ENCODE data around the gene ACKR3. TPM values are rescaled to one million over a fixed set of nuclear protein-coding genes. Genes with fewer than 3 reads are reported as not detected.

ACKR3 gene
- total RNA-seq, 1 experiment from 2014 or later: 3.9 TPM

DNA sequence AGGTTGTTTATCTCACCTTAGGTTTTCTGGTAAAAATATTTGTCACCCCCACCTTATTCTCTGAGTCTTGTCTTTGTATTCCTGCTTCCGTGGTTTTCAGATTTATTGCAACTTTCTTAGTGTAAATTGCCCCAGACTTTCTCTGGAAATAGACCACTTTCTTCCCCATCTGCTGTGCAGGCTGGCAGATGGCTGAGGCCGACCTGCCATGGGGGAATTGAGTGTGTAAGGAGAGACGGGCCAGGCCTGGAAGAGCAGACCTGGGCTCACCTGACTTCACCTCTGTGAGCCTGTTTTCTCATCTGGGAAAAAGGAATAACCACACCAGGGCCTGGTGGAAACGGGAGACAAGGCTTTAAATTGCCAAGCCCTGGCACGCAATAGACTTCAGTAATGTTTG lies 44.9 kb downstream of the ACKR3 start:
- H3K9me3 ChIP-seq: no peaks in the 10 kb centered on the region
- H3K27me3 ChIP-seq (replicated peaks; ENCODE audit: control insufficient read depth, insufficient read depth, low read length): no peaks in the 10 kb centered on the region
- no peaks in the 10 kb centered on the region for H3K4me1 Mint-ChIP-seq (ENCODE audit: low read depth, unreplicated experiment)
- no peaks in the 10 kb centered on the region for H3K36me3 ChIP-seq (ENCODE audit: control insufficient read depth, insufficient read depth, low read length)
- no TSS peak for BruUV-seq (replicated peaks)
- no peak for DNase-seq
- no peak overlapping the region for H3K27ac Mint-ChIP-seq (ENCODE audit: unreplicated experiment)
- H3K4me3 ChIP-seq (ENCODE audit: low read depth, low read length): no peak overlapping the region
- H3K4me3 Mint-ChIP-seq (ENCODE audit: unreplicated experiment): no peak overlapping the region
- H3K9me3 Mint-ChIP-seq (ENCODE audit: unreplicated experiment): no peaks in the 10 kb centered on the region
- H3K4me1 ChIP-seq: no peaks in the 10 kb centered on the region
- ChIA-PET CTCF (no interaction called here), POLR2A (no interaction called here)
- intact Hi-C loops (cut with micrococcal nuclease; ENCODE audit: unreplicated experiment): no loop called here
- H3K27me3 Mint-ChIP-seq (ENCODE audit: insufficient read depth, unreplicated experiment): peaks cover 5% of the 10 kb centered on the region
- TF ChIP-seq, protein P1, sequence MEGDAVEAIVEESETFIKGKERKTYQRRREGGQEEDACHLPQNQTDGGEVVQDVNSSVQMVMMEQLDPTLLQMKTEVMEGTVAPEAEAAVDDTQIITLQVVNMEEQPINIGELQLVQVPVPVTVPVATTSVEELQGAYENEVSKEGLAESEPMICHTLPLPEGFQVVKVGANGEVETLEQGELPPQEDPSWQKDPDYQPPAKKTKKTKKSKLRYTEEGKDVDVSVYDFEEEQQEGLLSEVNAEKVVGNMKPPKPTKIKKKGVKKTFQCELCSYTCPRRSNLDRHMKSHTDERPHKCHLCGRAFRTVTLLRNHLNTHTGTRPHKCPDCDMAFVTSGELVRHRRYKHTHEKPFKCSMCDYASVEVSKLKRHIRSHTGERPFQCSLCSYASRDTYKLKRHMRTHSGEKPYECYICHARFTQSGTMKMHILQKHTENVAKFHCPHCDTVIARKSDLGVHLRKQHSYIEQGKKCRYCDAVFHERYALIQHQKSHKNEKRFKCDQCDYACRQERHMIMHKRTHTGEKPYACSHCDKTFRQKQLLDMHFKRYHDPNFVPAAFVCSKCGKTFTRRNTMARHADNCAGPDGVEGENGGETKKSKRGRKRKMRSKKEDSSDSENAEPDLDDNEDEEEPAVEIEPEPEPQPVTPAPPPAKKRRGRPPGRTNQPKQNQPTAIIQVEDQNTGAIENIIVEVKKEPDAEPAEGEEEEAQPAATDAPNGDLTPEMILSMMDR (IDR thresholded peaks at IDR 0.05; ENCODE audit: insufficient read depth in 1 of 2, low read depth in 1 of 2, low read length in 1 of 2, severe bottlenecking in 1 of 2, unreplicated experiment in 1 of 2): no peak
- H3K36me3 Mint-ChIP-seq (ENCODE audit: insufficient read depth, unreplicated experiment): no peaks in the 10 kb centered on the region

DNA sequence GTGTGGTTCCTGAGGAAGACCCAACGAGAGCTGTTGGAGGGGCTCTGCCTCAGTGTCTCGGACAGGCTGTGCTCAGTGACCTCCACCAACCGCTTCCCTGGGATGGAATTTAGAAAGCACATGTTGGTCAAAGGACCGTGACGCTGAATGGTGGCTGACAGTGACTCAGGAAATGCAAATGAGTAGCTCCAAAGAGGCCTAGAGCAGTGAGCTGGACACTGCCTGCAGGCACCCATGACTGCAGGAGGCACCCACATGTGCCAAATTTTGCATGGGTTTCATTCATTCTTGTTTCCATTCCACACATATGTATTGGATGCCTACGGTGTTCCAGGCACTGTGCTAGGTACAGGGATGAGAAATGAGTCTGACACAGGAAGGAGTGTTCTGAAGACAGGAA lies 46.4 kb downstream of the ACKR3 start:
- no peak overlapping the region for H3K27ac Mint-ChIP-seq (ENCODE audit: unreplicated experiment)
- ChIA-PET CTCF (no interaction called here), POLR2A (no interaction called here)
- Histone ChIP-seq H3K4me3 (ENCODE audit: low read depth, low read length) (no peak overlapping the region), H3K27me3 (replicated peaks; ENCODE audit: control insufficient read depth, insufficient read depth, low read length) (no peaks in the 10 kb centered on the region), H3K36me3 (ENCODE audit: control insufficient read depth, insufficient read depth, low read length) (no peaks in the 10 kb centered on the region), H3K9me3 (no peaks in the 10 kb centered on the region), H3K4me1 (no peaks in the 10 kb centered on the region)
- intact Hi-C loops (cut with micrococcal nuclease; ENCODE audit: unreplicated experiment): no loop called here
- BruUV-seq (replicated peaks): no TSS peak
- no peak overlapping the region for H3K4me3 Mint-ChIP-seq (ENCODE audit: unreplicated experiment)
- TF ChIP-seq, protein P1 (IDR thresholded peaks at IDR 0.05; ENCODE audit: insufficient read depth in 1 of 2, low read depth in 1 of 2, low read length in 1 of 2, severe bottlenecking in 1 of 2, unreplicated experiment in 1 of 2): no peak
- H3K36me3 Mint-ChIP-seq (ENCODE audit: insufficient read depth, unreplicated experiment): no peaks in the 10 kb centered on the region
- no peaks in the 10 kb centered on the region for H3K9me3 Mint-ChIP-seq (ENCODE audit: unreplicated experiment)
- H3K4me1 Mint-ChIP-seq (ENCODE audit: low read depth, unreplicated experiment): no peaks in the 10 kb centered on the region
- DNase-seq: no peak
- peaks cover 5% of the 10 kb centered on the region for H3K27me3 Mint-ChIP-seq (ENCODE audit: insufficient read depth, unreplicated experiment)

DNA sequence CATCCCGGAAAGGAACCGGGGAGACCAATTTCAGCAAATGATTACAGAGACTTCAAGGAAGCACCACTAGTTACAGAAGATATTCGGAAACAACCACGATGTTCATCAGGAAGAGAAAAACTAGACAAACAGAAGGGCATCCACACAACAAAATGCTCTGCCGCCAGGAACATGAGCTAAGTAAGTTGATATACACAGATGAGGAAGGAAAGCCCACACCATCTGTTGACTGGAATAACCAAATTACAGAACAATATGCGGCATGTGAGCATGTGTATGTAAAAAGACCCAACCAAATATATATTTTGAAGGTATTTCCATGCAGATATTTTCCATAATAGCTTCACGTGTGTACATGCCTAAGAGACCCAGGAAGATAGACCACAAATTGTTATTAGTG lies 47.0 kb downstream of the ACKR3 start:
- ChIA-PET CTCF (no interaction called here), POLR2A (no interaction called here)
- Mint-ChIP-seq H3K9me3 (ENCODE audit: unreplicated experiment) (no peaks in the 10 kb centered on the region), H3K4me1 (ENCODE audit: low read depth, unreplicated experiment) (no peaks in the 10 kb centered on the region), H3K27me3 (ENCODE audit: insufficient read depth, unreplicated experiment) (peaks cover 5% of the 10 kb centered on the region), H3K36me3 (ENCODE audit: insufficient read depth, unreplicated experiment) (no peaks in the 10 kb centered on the region), H3K27ac (ENCODE audit: unreplicated experiment) (no peak overlapping the region), H3K4me3 (ENCODE audit: unreplicated experiment) (no peak overlapping the region)
- TF ChIP-seq, protein P1 (IDR thresholded peaks at IDR 0.05; ENCODE audit: insufficient read depth in 1 of 2, low read depth in 1 of 2, low read length in 1 of 2, severe bottlenecking in 1 of 2, unreplicated experiment in 1 of 2): no peak
- Histone ChIP-seq H3K9me3 (no peaks in the 10 kb centered on the region), H3K4me1 (no peaks in the 10 kb centered on the region), H3K27me3 (replicated peaks; ENCODE audit: control insufficient read depth, insufficient read depth, low read length) (no peaks in the 10 kb centered on the region), H3K4me3 (ENCODE audit: low read depth, low read length) (no peak overlapping the region), H3K36me3 (ENCODE audit: control insufficient read depth, insufficient read depth, low read length) (no peaks in the 10 kb centered on the region)
- no peak for DNase-seq
- intact Hi-C loops (cut with micrococcal nuclease; ENCODE audit: unreplicated experiment): no loop called here
- no TSS peak for BruUV-seq (replicated peaks)

Measured in Caco-2 (cell line).